ENCODE data around the gene VWDE.
"Not testable (repeated sequence)": the region's sequence is repeated elsewhere in the genome, so short reads cannot be mapped to it uniquely, and the experiment has no call there.

The VWDE gene

GRCh38 chr7:12401538-12402364 lies 1.9 kb downstream of the VWDE start:
- DNase-seq (ENCODE audit: low read depth, low spot score) = no peak

GRCh38 chr7:12398186-12398585 lies 5.5 kb downstream of the VWDE start:
- no peak for DNase-seq (ENCODE audit: low read depth, low spot score)

DNA sequence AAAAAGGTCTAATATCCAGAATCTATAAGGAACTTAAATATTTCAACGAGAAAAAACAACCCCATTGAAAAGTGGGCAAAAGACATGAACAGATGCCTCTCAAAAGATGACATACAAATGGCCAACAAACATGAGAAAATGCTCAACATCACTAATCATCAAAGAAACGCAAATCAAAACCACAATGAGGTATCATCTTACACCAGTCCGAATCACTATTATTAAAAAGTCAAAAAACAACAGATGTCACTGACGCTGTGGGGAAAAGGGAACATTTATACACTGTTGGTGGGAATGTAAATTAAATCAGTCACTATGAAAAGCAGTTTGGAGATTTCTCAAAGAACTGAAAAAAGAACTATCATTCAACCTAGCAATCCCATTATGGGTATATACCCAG lies 6.0 kb downstream of the VWDE start:
- DNase-seq (ENCODE audit: low read depth, low spot score) = no peak

GRCh38 chr7:12396670-12397069 lies 7.0 kb downstream of the VWDE start:
- DNase-seq (ENCODE audit: low read depth, low spot score) = not testable (repeated sequence)

DNA sequence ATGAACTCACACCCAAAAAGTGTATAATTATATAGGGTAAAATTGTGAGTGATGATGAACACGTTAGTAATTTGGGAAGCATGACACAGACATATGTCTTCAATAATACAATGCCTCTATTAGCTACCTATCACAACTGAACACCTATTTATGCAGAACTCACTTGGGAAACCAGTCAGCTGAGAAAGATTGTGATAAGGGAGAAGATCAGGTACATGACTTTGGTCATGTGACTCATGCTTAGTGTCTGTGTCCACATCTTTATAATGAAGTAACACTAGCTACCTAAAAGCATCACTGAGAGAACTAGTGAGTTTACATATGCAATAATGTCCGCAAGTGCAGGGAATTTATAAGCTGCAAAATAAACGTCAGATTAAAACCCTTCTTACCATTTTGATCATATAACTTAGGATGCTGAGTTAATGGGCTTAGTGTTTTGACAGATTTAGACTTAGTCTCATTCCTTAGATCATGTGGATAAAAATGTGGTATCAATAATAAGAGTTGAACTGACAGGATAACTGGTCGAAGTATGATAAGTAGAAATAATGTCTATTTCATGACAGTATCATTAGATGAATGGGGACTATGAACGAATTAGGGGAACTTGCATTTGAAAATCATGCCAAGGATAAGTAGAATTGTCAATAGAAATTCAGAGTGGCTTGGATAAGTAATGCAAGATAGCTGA lies 11.6 kb downstream of the VWDE start:
- no peak for DNase-seq (ENCODE audit: low read depth, low spot score)

DNA sequence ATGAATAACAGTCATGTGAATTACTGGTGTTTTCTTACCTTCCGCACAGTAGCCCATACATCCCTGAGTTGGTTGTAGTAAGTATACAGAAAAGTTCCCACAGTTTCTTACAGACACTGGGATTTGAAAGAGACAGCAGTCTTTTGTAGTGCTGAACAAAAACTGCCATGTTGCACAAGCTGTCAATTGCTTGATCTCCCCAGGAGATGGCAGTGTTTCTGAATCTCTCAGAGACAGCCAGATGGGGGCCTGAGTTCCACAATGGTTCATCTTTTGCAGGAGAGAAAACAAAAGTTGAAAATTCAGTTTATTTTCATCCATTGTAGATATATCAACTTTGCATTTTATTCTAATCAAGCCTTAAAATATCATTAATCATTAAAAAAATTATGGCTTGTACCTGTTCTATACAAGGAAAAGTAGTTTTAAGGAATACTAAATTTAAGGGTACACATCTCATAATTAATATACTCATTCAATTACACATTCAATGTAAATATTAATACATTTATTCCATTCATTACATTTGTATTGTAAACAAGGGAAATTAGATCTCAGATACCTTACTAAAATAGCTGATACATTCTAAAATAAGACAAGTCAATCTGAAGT lies 14.5 kb downstream of the VWDE start:
- peak; percentile 1 for DNase-seq (ENCODE audit: low read depth, low spot score)

GRCh38 chr7:12386313-12386740 lies 17.3 kb downstream of the VWDE start:
- no peak for DNase-seq (ENCODE audit: low read depth, low spot score)

GRCh38 chr7:12385364-12385786 lies 18.3 kb downstream of the VWDE start:
- DNase-seq (ENCODE audit: low read depth, low spot score) = no peak

DNA sequence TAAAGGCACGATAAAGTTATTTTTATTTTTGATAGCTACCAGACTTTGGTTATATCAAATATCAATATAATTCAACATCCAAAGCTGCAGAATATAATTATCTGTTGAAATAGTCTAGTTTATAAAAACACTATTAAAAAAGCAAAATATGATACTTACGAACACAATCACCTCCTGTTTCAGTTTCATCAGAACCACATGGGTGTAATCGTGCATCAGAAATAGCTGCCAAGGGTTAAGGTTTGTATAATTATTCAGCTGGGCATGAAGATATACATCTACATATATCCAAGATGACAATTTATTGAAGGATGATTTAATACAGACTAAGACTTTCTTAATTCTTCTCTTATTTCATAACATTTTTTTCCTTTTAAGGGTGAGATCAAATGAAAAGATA lies 20.3 kb downstream of the VWDE start:
- no peak for DNase-seq (ENCODE audit: low read depth, low spot score)

GRCh38 chr7:12378389-12378788 lies 25.3 kb downstream of the VWDE start:
- no peak for DNase-seq (ENCODE audit: low read depth, low spot score)

DNA sequence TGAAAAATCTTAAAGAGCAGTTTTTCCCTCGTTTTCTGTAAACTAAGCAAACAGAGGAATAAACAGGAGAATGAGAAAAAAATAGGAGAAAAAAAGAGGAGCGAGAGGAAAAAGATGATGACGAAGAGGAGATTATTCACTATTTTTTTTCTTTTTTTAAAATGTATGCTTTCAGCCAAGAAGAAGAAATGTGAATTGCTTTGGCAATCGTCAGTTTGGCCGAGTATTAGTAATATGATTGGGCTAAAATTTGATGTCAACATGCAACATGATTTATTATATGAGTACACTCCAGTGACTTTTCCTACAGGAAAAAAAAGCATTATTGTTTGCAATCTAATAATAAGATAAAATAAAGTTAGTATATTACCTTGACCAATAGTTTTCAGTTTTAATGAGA lies 26.3 kb downstream of the VWDE start:
- DNase-seq (ENCODE audit: low read depth, low spot score) = no peak

DNA sequence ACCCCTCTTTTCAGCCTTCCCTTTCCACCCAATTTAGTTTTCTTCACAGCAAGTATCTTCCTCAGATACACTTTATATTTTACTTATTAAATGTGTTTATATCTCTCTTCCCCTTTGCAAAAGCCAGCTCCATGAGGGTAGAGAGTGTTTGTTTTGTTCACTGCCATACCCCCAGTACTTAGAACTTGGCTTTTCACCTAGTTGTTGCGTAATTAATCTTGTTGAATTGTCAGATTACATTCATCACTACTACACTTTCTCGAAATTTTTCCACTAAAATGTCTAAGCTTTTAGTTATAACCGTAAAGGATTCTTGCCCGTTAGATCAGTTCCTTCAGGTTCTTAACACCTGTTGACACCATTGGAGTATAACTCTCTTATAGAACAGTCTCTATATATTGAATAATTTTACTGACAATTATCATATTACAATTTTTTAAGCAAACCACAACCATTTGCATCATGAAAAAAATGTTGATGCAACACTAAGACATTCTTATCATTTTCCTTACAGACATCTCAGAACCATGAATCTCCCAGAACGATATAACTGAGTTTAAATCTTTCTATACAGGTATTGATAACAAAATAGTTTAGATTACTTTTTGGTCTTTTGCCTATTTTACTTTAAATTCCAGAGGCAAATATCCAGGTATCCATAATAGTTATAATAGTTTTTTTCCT lies 29.9 kb downstream of the VWDE start:
- no peak for DNase-seq (ENCODE audit: low read depth, low spot score)

DNA sequence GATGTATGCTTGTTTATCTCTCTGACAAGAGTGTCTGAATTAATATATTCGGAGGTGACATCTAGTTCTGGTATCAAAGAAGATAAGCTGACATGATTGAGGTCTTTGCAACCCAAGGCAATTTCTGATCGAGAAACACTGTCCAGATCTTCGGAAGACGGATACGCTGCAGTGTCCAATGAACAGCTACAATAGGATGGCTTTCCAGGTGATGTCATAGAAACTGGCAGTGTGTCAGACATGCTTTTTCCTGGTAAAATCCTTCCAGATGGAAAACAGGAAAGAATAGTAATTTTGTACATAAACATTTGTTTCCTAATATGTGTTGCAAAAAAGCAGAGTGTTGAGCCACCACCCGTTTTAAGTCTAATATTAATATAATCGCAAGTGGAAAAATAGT lies 33.4 kb downstream of the VWDE start:
- DNase-seq (ENCODE audit: low read depth, low spot score) = no peak

DNA sequence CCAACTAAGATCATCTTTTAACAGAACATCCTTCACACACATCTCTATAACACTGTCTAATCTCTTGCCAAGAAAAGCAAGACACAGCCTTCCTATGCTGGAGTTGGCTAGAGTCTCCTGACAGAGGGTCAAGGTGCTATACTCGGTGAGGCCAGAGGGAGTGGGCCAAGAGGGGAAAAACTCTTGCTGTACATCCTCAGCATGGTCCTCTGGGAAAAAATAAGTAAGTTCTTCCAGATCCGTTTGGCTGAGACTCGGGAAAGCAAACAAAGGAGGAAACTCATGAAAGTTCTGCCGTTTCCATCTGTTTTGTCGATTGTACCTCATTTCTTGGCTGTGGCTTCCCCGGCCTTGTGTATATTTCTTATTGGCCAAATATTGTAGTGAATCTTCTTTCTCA lies 33.9 kb downstream of the VWDE start:
- no peak for DNase-seq (ENCODE audit: low read depth, low spot score)

GRCh38 chr7:12369072-12369471 lies 34.6 kb downstream of the VWDE start:
- no peak for DNase-seq (ENCODE audit: low read depth, low spot score)

DNA sequence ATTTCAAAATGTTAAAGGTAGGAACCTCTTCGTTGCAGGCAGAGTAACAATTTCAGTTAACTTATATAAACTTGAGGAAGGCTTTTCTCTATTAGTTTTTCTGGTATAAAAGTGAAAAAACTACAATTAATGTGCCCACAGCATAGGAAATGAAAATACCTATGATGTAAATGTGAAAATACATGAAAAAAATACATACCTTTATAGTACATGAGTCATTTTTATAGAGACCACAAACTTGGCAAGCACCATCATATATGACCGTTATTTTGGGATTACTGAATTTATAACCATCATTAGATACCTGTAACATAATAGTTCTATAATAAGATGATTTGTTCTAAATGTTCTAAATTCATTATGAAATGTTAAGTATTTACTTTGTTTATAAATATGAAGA lies 42.7 kb downstream of the VWDE start:
- DNase-seq (ENCODE audit: low read depth, low spot score) = no peak

DNA sequence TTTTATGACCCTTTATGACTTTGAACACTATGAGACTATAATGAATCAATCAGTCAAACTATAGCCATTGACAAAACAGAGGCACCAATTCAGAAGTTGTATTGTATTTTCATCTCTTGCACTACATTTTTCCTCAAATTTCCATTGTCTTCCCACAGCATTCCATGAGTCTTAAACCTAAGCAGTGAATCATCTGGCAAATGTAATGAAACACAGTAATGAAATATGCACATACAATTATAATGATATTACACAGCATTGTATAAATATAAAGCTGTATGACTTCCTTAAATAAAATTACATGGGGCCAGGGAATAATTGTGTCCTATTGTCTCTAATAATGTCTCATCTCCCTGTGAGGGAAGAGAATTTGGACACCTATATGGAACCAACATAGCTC lies 45.0 kb downstream of the VWDE start:
- no peak for DNase-seq (ENCODE audit: low read depth, low spot score)

DNA sequence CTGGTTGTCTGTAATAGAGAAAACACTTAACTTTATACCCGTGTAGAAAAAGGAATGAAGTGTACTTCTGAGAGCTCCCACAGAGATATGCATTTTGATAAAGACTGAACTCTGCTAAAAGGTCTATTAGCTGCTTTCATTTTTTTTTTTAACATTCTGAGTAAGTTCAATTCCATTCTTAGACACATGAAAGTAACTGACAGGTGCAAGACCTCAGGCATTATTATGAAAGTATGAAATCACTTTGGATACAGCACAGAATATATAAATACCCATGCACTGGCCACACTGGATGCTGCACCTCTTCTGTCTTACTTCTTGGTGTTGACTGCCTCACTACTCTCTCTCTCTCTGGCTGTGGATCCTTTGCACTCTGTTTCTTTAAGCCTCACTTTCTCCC lies 46.2 kb downstream of the VWDE start:
- DNase-seq (ENCODE audit: low read depth, low spot score) = no peak

DNA sequence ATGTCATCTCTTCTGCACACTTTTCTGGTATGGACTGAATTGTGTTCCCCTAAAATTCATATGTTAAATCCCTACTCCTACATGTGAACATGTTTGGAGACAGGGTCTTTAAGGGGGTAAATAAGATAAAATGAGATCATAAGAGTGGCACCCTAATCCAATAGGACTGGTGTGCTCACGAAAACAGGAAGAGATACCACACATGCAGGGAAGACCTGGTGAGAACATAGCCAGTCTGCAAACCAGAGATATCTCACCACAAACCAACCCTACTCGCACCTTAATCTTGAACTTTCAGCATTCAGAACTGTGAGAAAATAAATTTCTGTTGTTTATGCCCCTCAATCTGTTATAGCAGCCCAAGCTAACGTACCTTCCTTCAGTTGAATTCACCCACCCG lies 51.8 kb downstream of the VWDE start:
- DNase-seq (ENCODE audit: low read depth, low spot score) = no peak

GRCh38 chr7:12350971-12351370 lies 52.7 kb downstream of the VWDE start:
- no peak for DNase-seq (ENCODE audit: low read depth, low spot score)

- DNase-seq (ENCODE audit: low read depth, low spot score) = no peak
Measured at GRCh38 chr7:12337095-12337494, 66.6 kb downstream of the VWDE start.

All from activated naive CD8-positive, alpha-beta T cell treated with anti-CD3 and anti-CD28 coated beads, Interleukin-2, amount 50 U/mL, for 16 hours (primary cell).